GM18508 (cell line): ENCODE results near the gene TPMT.

ENCODE experiments used
- ATAC-seq: cut with Tn5 transposase; IDR thresholded peaks from one replicate; pipeline ENCODE4 v1.9.1; 2021; ENCODE audit warnings: moderate number of reproducible peaks; ENCODE audit not compliant: insufficient read depth, unreplicated experiment

The TPMT gene

DNA sequence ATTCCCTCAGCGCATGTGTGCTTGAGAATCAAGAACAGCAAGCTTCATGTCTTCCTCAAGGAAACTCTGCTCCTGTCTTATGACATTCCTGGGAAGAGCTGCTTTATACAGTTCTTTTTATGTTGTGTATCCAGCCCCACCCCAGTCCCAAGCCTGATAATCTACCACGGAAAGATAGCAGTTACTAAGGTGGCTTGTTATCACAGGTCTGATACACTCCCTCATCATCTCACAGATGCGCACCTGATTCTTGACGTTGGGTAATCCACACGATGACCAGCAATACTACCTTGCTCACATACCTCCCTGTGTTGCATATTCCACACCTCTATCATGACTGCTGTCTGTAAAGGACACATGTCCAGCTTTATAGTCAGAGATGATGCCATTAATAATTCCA is 35.6 kb downstream of the TPMT start:
- no peak for ATAC-seq

- ATAC-seq: no peak
These were observed 36.5 kb downstream of the TPMT start for GRCh38 chr6:18118330-18118729.

- no peak for ATAC-seq
These were observed 37.7 kb downstream of the TPMT start for GRCh38 chr6:18117136-18117535.

DNA sequence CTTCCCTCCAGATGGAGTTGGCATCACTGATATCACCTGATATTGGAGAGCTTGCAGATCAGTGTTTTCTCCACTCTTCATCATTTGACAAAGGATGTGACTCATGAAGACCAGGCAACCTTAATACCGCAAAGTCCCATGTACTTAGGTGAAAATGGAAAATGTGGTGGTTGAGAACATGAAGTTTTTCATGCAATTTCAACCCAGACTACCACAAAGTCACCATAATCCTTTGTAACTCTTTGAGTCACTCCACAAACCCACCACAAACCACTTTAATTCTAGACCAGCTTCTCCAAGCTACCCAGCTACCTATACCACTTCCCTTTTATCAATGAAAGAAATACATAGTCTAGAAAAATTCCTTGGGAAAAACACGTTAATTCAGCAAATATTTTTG is 39.5 kb downstream of the TPMT start:
- no peak for ATAC-seq

GRCh38 chr6:18110162-18110561 is 44.7 kb downstream of the TPMT start:
- no peak for ATAC-seq

GRCh38 chr6:18107061-18107460 is 47.8 kb downstream of the TPMT start:
- ATAC-seq: no peak

GRCh38 chr6:18102783-18103509 is 51.9 kb downstream of the TPMT start:
- no peak for ATAC-seq

DNA sequence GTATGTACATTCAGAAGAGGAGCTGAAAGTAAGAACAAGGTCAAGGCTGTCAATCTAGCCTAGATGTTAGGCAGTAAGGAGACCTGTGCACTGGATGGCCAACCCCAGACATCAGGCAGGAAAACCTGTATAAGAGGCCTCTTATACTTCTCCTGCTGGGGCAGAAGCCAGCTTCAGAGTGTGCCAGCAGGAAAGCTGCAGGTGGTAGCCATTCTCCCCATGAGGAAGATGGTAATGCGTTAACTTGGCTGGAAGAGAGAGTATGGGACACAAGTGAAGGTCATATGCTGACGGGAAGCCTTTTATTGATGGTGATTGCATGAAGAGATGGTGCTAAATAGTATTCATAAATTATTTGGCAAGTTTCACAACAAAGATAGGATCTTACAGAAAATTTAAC is 53.0 kb downstream of the TPMT start:
- no peak for ATAC-seq

DNA sequence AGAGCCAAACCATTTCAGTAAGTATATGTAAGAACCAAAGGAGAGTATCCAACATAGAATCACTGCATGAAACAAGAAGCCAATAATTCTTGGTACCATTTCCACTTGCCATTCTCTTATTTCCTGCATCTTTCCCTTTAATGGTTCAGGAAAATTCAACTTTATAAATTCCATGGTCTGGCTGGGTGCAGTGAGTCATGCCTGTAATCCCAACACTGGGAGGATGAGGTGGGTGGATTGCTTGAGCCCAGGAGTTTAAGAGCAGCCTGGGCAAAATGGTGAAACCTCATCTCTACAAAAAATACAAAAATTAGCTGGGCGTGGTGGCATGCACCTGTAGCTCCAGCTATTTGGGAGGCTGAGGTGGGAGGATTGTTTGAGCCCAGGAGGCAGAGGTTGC is 53.6 kb downstream of the TPMT start:
- ATAC-seq: no peak

DNA sequence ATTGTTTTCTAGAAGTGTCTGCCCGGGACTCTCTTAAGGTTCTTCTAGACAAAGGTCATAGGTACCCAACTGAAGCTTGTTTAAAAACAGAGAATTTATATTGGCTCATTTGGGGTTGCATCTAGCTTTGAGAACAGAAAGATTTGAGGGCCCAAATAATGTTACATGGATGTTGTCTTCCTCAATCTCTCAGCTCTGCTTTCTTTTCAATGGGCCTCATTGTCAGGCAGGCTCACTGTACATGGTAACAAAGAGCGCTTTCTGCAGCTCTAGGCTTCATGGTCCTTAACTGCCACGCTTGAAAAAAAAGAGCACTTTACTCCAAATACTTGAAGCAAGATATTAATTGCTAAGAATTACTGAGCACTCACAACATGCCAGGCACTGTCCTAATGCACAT is 54.6 kb downstream of the TPMT start:
- ATAC-seq: no peak

DNA sequence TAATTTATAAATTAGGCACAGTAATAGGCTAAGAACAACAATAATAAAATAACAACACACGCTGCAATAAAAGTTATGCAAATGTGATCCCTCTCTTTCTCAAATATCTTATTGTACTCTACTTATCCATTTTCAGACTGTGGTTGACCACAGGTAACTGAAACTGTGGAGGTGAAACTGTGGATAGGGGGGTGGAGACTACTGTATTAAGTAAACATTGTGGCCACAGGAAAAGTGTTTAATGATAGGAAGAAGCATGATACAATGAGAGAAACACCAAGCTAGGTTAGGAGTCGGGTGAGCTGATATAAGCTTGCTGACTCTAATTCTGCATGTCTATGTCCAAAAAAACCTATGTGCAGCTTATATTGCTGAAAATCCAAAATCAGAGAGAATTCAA is 55.4 kb downstream of the TPMT start:
- no peak for ATAC-seq

DNA sequence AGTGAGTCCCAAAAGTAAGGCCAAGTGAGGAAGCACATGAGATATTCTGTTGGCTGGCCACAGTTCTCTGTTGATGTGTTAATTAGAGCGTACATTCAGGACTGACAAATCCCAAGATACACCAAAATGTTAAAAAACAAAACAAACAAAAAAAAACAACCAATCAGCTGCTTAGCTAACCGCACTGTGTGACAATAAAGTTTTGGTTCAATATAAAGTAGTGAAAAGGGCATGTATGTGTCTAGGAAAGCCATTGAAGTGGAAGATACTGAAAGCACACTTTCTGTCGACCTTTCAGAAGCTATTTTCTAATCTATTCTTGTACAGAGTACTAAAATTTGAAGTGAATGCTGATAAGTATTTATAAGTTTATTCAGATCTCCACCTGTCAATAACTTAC is 58.5 kb downstream of the TPMT start:
- ATAC-seq: no peak

- ATAC-seq: no peak
These were observed 63.5 kb downstream of the TPMT start for GRCh38 chr6:18091382-18091781.

DNA sequence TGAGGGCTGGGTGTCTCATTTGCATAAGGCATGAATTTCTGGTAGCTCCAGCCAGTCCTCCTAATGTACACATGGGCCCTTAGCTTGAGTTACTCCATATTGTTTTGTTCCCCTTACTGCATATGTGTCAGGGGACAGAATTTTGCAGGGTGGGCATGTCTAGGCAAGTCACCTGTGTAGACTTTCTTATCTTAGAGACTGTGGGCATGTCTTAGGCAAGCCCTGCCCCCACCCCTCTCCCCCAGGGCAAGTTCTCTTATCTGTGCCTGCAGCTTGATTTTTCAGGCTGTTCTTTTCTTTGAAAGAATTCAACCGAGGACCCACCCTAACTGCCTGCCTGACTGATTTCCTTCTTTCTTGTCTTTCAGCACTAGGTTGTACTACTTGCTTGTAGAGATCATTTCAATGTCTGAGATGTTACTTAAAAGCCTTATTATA is 64.5 kb downstream of the TPMT start:
- no peak for ATAC-seq

- ATAC-seq: no peak
These were observed 66.2 kb downstream of the TPMT start for GRCh38 chr6:18088419-18089296.

- ATAC-seq: no peak
These were observed 67.3 kb downstream of the TPMT start for GRCh38 chr6:18087396-18088165.

GRCh38 chr6:18081025-18081668 is 73.7 kb downstream of the TPMT start:
- no peak for ATAC-seq

DNA sequence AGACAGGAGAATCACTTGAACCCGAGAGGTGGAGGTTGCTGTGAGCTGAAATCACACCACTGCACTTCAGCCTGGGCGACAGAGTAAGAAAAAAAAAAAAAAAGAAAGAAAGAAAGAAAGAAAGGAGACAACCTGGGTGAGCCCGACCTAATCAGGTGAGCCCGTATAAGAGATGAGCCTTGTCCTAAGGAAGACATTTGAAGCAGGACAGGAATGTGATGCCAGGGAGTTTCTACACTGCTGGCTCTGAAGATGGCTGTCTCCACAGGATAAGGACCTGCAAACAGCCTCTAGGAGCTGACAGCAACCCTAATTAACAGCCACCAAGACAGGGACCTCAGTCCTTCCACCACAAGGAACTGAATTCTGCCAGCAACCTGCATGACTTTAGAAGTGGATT is 74.3 kb downstream of the TPMT start:
- no peak for ATAC-seq

DNA sequence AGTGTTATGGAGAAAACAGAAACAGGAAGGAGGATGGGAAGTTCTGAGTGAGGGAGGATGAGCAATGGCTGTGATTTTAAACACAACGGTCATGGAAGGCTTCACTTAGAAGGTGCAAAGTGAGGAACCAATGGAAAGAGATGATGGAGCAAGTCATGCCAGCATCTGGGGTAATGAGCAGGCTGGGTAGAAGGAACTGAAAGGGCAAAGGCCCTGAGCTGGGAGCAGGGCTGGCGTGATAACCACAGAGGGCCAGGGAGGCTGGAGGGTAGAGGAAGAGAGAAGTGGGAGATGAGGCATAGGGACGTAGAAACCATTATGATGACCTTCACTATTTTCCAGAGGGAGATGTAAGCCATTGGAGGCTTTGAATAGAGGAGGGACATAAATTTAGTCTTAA is 76.0 kb downstream of the TPMT start:
- no peak for ATAC-seq
